HG02678 (cell line): ENCODE data around the gene MYT1.

Source experiments
- ATAC-seq: cut with Tn5 transposase; IDR thresholded peaks from one replicate; pipeline ENCODE4 v1.9.1; 2021; ENCODE audit warnings: mild to moderate bottlenecking, moderate library complexity; ENCODE audit not compliant: unreplicated experiment

Gene MYT1

GRCh38 chr20:64242797-64243475, 78.7 kb downstream of the MYT1 start:
- ATAC-seq: no peak

GRCh38 chr20:64244281-64244805, 80.1 kb downstream of the MYT1 start:
- ATAC-seq: no peak

DNA sequence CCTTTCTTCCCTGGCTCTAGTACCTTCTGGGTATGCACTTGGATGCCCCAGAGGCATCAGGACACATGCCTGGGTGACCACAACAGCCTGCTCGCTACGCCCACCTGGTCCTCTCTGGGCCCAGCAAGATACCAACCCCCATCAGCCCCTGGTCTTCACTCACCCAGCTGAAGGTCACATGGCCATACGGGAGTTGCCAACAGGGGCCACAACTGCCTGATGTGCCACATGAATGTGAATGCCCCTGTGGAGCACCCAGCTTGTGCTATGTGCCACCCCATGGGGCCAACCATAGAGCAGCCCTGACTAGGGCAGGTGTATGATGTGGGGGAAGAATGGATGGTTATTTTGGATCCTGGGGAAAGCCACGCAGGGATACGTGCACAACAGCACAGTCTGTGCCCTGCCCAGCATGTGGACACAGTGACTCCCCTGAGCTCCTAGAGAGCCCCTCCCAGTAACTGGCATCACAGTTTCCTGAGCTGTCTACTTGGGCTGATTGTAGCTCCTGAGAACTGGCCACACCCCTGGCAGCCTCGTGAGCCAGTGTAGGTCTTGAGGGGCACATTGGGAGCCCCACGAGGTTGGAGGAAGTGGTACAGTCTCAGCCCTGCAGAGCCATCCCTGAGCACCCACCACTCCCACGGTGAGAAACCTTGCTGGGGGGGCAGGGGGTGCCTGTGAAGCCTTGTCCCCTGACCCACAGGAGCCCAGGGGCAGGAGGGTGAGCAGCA, 80.8 kb downstream of the MYT1 start:
- ATAC-seq: no peak

DNA sequence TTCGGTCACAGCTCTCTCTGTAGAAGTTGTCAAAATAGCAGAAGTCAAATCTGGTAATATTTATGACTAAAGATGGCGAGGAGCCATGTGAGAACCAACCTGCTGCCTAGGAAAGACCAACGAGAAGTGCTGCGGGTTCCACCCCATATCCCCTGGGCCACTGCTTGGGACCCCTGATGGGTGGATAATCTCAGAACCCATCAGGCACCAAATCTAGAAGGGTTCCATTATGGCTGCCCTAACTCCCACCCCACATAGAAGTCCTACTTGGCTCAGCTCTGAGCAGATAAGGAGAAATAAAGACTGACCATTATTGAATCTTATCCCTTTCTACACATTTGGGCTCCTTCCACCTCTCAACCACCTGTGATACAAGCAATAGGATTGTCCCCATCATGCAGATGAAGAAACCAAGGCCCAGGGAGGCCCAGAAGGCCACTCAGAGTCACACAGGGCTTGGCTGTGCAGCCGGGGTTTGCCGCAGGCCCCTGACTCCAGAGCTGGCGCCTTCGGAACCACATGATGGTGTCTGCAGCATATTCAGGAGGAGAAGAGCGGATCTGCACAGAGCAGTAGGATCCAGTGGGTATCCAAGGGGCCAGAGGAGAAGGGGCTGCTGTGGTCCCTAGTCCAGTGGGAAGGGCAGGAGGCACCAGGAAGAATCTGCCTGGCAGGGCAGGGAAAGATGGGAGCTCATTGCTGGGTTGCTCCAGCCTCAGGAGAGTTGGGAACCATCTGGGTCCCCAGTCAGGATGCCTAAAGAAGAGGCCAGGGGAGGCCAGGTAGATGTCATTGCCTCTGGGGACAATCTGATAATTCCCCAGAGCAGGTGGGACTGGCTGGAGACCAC, 81.7 kb downstream of the MYT1 start:
- ATAC-seq: no peak

- ATAC-seq: no peak
Observed at GRCh38 chr20:64246616-64247306, 82.5 kb downstream of the MYT1 start.

GRCh38 chr20:64247307-64247618, 83.0 kb downstream of the MYT1 start:
- no peak for ATAC-seq

DNA sequence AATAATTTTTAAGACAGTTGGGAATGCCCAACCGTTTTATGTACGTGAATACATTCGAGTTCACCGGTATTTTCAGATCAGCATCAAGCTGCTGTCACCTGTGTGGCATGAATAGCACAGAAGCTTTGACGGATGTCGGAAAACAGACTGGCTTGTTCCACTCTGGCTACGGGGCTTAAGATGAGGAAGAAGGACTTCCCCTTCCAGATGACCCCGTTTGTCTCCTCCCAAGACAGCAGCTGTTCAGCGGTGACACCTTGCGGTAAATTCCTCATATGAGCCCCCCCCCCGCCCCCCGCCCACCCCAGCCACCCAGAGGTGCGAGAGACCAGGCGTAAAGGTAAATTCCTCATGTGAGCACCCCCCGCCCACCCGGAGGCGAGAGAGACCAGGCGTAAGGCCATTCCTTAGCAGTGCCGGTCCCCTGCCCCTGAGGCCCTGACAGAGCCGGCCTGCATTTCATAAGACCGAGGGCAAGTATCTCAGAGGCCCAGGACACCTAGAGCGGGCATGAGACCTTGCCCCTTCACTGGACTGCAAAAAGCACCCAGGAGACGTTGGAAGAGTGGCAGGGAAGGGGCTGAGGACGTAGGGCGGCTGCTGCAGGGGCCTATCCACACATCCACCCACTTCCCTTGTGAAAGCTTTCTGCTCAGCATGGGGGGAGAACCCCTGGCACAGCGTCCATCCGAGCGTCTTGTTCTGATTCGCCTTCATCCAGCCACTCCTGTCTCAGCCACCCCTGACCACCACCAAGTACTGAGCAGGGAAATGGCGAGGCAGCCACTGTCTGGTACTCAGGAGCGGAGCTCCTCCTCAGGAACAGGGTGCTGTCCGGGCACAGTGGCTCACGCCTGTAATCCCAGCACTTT, 84.0 kb downstream of the MYT1 start:
- no peak for ATAC-seq

- ATAC-seq: no peak
Observed at GRCh38 chr20:64250027-64250426, 85.8 kb downstream of the MYT1 start.

DNA sequence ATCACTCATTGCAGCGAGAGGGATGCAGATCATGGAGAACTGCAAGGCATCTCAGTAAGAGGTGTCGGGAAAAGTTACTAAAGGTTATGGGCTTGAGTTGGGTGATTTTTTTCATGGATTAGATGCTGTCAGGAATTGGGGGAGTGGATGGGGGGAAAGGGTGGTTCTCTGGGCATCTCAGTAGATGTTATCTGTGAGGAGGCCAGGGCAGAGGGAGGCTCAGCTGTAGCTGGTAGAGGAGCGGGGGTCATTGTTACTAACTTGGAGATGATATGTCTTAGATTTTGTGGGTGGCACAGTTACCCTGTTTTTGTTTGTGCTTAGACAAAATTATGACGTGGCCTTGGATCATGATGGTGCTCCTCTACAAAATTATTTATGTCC, 88.7 kb downstream of the MYT1 start:
- no peak for ATAC-seq

DNA sequence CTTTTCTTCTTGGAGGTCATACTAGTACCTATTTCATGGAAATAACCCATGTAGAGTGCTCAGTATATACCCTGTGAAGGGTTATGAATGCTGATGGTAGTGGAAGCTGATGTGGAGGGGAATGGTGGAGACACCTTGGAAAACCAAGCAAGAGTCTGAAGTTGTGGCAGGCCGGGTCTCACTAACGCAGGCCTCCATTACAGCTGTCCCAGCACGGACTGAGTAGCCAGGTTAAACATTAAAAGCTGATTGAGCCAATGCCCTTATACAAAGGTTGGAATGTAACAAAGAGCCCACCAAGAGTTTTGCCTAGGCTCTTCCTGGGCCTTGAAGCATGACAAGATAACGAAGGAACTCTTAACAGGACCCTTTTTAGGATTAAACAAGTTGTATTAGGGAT, 89.2 kb downstream of the MYT1 start:
- no peak for ATAC-seq

DNA sequence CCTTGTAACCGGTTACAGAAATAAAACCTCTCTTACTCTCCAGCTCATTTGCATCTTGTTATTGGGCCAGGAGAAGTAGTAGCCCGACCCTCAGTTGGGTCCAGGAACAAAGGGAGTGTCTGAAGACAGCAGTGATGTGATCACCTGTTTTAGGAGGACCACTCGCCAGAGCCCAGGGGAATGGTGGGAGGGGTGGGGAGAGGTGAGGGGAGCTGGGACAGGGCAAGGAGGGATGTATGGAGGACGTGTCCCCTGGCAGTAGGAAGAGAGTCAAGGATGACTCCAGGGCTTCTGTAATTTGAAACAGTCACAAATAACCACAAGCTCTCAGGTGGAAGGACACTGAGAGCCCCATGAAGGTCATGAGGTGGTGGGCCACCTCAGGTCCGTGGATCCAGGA, 89.9 kb downstream of the MYT1 start:
- no peak for ATAC-seq

GRCh38 chr20:64254571-64255360, 90.5 kb downstream of the MYT1 start:
- ATAC-seq: no peak

DNA sequence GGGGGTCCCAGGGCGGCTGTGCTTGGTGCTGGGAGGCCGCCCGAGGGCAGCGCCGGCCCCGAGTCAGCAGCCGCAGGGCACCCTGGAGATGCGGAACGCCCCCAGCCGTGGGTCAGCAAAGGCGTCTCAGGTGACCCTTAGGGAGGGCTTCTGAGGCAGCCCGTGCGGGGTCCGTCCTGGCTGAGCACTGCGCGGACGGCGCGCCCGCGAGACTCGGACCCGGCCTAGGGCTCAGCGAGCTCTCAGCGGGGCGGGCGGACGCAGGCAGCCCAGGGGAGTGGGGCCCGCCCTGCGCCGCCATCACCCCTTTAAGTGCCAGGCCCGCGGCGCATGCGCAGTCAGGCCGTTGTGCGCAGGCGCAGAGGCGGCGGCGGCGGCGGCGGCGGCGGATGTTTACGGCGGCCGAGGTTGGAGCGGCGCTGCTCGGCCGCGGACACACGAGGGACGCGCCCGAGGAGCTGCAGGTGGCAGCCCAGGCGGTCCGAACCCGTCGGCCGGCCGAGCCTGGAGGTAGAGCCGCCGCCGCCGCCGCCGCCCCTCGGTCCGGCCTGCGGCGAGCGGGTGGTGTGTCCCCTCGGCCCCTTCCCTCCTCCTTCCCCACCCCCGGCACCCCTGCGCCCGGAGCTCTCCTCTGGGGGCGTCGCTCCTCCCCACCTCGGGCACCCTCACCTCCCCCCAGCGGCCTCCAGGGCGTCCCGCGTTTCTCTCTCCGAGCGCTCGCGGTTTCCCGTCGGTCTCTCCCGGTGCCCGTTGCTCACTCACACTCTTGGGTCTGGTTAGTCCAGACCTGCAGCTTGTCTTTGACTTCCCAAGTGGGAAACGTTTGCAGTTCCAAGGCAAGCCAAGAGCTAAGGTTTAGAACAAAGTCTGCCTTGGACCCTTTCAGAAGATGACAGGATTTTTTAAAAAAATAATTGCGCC, 91.4 kb downstream of the MYT1 start, which contains the start of gene PCMTD2:
Gene PCMTD2, plus strand, starts transcription at position 388 of the 921 bp plus-strand sequence. CDS start 4,218 bp downstream, outside the sequence.
- ATAC-seq: peak; percentile 79

DNA sequence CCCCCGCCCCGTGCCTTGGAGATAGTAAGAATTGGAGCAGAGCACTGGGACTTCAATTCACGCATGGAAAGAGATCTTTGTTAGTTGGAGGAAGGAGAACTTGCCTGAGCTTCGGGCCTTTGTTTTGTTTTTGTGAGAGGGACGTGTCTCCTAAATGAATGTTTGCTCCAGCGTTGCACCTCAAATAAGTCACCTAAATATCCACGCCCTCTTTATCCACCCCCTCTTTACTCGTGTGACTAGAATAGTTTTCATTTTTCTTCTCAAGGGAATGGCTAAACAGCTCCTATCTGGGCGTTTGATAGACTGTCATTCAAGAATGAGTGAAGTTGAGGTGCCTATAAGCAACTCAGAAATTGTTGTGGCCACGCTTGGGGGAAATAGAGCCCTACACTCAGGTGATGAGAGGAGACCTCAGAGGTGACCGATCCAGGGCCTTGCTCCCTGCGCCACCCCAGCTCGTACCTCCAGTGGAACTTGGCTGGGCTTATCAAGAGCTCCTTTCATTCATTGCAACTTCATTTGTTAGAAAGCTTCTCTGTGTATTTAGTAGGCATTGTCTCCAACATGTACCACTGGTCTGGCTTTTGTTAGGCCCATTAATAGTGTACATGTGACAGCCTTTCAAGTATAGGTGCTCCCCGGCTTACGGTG, 92.2 kb downstream of the MYT1 start:
- ATAC-seq: no peak

- ATAC-seq: no peak
Observed at GRCh38 chr20:64257107-64257757, 93.0 kb downstream of the MYT1 start.

DNA sequence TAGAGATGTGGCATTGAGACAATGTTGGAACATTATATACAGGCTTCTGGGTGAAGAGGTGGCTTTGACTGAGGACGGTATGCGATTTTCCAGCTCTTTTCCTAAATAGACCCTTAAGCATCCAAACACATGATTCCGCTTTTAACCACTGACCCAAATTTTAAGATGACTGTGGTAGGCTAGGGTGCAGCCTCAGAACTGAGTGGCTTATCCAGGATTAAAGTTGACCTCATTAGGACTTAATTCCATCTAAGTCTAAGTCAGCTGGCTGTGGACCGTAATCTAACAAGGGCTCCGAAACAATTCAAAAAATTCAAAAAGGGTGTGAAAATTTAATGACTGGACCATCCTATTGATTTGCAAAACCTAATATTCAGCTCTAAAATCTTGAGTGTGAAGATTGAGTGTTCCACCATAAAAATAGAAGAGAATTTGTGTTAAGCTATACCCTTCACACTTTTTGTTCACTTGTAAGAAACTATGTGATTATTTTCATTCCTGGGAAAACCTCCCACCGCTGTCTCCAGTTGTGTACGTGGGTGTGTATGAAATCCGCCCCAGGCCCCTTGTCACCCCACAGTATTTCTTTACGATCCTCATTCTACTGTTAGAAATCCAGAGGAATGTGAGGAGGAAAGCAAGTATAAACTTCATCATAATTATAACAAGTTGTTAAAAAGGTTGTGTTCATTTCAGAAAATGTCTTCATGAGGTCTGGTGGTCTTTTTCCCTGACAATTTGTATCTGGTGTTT, 94.0 kb downstream of the MYT1 start:
- ATAC-seq: no peak
